ENCODE measurements around the gene SEMA5B.

DNA sequence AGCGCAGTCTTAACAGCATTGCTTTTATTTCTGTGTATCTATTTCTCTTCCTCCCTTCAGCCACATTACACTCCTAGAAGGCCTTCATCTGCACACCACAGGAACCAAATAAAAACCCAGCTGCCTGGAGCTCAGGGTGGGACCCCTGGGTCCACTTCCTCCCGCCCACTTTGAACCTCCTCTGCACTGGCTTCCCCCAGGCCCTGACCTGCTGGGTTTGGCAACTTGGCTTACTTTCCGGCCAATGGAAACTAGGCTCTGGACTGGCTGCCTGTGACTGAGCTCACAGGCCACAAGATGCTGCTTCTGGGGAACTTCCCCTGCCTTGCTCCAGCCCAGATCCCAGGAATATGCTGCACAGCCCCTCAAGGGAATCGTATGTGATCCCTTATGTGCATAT is 89.8 kb downstream of the SEMA5B start:
- TF ChIP-seq, protein P1, sequence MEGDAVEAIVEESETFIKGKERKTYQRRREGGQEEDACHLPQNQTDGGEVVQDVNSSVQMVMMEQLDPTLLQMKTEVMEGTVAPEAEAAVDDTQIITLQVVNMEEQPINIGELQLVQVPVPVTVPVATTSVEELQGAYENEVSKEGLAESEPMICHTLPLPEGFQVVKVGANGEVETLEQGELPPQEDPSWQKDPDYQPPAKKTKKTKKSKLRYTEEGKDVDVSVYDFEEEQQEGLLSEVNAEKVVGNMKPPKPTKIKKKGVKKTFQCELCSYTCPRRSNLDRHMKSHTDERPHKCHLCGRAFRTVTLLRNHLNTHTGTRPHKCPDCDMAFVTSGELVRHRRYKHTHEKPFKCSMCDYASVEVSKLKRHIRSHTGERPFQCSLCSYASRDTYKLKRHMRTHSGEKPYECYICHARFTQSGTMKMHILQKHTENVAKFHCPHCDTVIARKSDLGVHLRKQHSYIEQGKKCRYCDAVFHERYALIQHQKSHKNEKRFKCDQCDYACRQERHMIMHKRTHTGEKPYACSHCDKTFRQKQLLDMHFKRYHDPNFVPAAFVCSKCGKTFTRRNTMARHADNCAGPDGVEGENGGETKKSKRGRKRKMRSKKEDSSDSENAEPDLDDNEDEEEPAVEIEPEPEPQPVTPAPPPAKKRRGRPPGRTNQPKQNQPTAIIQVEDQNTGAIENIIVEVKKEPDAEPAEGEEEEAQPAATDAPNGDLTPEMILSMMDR (IDR thresholded peaks at IDR 0.05; ENCODE audit: insufficient read depth, low read length, poor library complexity, severe bottlenecking), result no peak
- no peak for TF ChIP-seq EZH2phosphoT487 (conservative IDR thresholded peaks at IDR 0.05; ENCODE audit: low read length)
